ENCODE measurements around the gene SH3RF3.

The SH3RF3 gene

DNA sequence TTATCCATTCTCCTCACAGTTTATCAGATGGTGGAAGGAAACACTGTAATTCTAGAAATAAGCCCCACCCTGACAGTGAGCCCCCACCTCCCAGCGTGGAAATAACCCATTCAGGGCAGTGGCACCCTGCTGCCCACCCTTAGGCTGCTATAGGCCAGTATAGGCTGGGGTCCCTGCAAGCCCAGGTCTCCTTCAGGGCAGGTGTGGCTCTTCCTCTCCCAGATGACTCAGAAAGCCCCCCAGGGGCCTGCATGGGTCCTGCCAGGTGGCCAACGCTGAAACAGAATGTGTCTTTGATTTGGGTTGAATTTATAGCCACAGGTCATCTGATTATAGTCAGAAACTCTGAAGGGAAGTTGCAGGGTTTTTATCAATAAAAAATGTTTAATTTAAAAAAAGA, 136.4 kb downstream of the SH3RF3 start:
- TF ChIP-seq, protein P1, sequence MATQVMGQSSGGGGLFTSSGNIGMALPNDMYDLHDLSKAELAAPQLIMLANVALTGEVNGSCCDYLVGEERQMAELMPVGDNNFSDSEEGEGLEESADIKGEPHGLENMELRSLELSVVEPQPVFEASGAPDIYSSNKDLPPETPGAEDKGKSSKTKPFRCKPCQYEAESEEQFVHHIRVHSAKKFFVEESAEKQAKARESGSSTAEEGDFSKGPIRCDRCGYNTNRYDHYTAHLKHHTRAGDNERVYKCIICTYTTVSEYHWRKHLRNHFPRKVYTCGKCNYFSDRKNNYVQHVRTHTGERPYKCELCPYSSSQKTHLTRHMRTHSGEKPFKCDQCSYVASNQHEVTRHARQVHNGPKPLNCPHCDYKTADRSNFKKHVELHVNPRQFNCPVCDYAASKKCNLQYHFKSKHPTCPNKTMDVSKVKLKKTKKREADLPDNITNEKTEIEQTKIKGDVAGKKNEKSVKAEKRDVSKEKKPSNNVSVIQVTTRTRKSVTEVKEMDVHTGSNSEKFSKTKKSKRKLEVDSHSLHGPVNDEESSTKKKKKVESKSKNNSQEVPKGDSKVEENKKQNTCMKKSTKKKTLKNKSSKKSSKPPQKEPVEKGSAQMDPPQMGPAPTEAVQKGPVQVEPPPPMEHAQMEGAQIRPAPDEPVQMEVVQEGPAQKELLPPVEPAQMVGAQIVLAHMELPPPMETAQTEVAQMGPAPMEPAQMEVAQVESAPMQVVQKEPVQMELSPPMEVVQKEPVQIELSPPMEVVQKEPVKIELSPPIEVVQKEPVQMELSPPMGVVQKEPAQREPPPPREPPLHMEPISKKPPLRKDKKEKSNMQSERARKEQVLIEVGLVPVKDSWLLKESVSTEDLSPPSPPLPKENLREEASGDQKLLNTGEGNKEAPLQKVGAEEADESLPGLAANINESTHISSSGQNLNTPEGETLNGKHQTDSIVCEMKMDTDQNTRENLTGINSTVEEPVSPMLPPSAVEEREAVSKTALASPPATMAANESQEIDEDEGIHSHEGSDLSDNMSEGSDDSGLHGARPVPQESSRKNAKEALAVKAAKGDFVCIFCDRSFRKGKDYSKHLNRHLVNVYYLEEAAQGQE (IDR thresholded peaks at IDR 0.05; ENCODE audit: insufficient read depth in 1 of 2, low read depth in 2 of 2, low read length in 2 of 2): no peak
- no peak for TF ChIP-seq SIN3A (IDR thresholded peaks at IDR 0.05; ENCODE audit: borderline replicate concordance, insufficient read depth, low read length)
- no peak for TF ChIP-seq TAF1 (IDR thresholded peaks at IDR 0.05; ENCODE audit: borderline replicate concordance, insufficient read depth, low read length)
- TF ChIP-seq POLR2AphosphoS5 (IDR thresholded peaks at IDR 0.05; ENCODE audit: low read depth, low read length): no peak

DNA sequence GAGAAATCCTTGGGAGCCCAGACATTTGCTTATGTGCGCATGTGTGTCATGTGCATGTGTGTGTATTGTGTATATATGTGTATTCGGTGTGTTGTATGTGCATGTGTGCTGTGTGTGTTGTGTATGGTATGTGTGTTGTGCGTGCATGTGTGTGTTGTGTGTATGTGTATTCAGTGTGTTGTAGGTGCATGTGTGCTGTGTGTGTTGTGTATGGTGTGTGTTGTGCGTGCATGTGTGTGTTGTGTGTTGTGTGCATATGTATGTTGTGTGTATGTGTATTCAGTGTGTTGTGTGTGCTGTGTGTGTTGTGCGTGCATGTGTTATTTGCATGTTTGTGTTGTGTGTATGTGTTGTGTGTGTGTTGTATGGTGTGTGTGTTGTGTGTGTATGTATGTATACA, 136.9 kb downstream of the SH3RF3 start:
- no peak for TF ChIP-seq POLR2AphosphoS5 (IDR thresholded peaks at IDR 0.05; ENCODE audit: low read depth, low read length)

DNA sequence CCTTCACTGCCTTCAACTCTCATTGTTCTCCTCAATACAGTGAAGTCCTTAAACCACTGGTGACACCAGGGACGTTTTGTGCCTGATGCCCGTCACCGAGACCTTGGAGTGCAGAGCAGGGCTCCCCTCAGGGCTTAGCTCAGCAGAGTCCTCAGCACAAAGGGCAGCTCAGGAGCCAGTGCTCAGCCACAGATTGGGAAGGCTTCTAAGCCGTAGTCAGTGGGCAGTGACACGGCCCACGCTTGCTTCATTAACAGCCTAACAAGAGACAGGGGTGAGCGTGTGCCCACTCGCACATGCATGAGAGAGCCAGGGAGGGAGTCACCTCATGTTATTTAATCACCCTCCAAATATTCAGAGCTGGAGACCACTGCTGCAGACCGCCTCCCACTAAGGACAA, 137.5 kb downstream of the SH3RF3 start:
- TF ChIP-seq FOXP2 (optimal IDR thresholded peaks at IDR 0.05; ENCODE audit: borderline replicate concordance, extremely low read depth, extremely low read length, insufficient read depth) (no peak), TAF1 (IDR thresholded peaks at IDR 0.05; ENCODE audit: borderline replicate concordance, insufficient read depth, low read length) (no peak), POLR2AphosphoS5 (IDR thresholded peaks at IDR 0.05; ENCODE audit: low read depth, low read length) (no peak), SIN3A (IDR thresholded peaks at IDR 0.05; ENCODE audit: borderline replicate concordance, insufficient read depth, low read length) (no peak)
- TF ChIP-seq, protein P1 (IDR thresholded peaks at IDR 0.05; ENCODE audit: insufficient read depth in 1 of 2, low read depth in 2 of 2, low read length in 2 of 2): no peak

DNA sequence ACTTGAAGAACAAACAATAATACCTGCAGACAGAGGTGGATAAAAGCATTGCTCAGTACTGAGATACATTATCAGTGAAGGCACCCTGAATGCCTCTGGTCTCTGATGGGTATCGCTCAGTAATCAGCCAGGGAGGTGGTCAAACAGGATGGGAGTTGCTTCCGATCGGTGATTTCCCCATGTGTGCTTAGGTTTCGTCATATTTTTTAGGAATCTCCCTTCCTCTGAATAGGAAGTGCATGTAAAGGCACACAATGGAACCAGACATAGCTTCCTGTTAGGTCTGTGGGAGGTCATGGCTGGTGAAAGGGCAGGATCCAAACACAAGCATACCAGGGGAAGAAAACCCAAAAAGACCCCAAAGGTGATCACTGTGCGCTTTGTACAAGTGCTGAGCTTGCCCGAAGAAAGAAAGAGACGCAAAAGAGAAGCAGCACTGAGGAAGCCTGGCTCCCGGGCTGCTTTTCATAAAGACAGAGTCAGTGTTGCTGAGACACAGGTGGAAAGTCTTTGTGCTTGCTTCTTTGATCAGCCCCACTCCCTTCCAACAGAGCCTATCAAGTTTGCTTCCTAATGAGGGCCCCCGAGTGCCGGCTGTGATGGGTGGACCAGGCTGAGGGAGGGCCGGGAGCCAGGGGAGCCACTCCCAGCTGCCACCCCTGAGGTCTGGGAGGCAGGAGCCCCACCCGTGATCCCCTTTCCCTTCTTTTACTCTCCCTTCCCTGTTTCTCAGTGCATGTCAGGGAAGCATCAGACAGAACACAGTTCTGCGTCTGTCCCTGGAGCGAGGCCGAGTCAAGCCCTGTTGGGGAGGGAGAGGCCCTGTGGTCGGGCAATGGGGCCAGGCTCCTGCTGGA, 138.2 kb downstream of the SH3RF3 start:
- TF ChIP-seq SIN3A (IDR thresholded peaks at IDR 0.05; ENCODE audit: borderline replicate concordance, insufficient read depth, low read length): no peak
- TF ChIP-seq, protein P1 (IDR thresholded peaks at IDR 0.05; ENCODE audit: insufficient read depth in 1 of 2, low read depth in 2 of 2, low read length in 2 of 2): peak in 1 of 2 experiments; percentile 52; a peak in 1 of 4 replicates

DNA sequence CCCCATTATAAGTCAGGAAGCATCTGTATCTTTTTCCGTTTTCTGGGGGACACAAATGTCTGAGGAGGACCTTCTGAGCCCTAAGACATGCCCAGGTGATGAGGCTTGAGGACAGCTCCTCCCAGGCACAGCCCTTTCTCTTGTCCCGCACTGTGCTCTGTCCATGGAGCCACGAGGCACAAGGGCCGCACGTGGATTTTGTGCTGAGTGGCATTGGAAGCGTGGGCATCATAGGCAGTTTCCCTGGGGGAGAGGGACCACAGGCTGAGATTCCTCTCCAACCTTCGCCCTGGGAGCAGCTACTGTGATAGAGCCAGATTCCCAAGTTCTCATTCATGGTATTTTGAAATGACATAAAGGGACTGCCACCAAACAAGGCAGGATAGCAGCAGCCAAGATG, 139.9 kb downstream of the SH3RF3 start:
- no peak for TF ChIP-seq TAF1 (IDR thresholded peaks at IDR 0.05; ENCODE audit: borderline replicate concordance, insufficient read depth, low read length)
- TF ChIP-seq POLR2AphosphoS5 (IDR thresholded peaks at IDR 0.05; ENCODE audit: low read depth, low read length): no peak
- no peak for TF ChIP-seq SIN3A (IDR thresholded peaks at IDR 0.05; ENCODE audit: borderline replicate concordance, insufficient read depth, low read length)
- TF ChIP-seq, protein P1 (IDR thresholded peaks at IDR 0.05; ENCODE audit: insufficient read depth in 1 of 2, low read depth in 2 of 2, low read length in 2 of 2): no peak
